HG03139 (cell line): ENCODE results near the gene ELOVL5.
A peak's percentile ranks its signal among the peaks of the same experiment; 100 is the strongest.
"Not testable (repeated sequence)": the region's sequence is repeated elsewhere in the genome, so short reads cannot be mapped to it uniquely, and the experiment has no call there.

Source experiments
- ATAC-seq: cut with Tn5 transposase; IDR thresholded peaks from one replicate; pipeline ENCODE4 v1.9.1; 2021; ENCODE audit not compliant: unreplicated experiment

ELOVL5 gene

DNA sequence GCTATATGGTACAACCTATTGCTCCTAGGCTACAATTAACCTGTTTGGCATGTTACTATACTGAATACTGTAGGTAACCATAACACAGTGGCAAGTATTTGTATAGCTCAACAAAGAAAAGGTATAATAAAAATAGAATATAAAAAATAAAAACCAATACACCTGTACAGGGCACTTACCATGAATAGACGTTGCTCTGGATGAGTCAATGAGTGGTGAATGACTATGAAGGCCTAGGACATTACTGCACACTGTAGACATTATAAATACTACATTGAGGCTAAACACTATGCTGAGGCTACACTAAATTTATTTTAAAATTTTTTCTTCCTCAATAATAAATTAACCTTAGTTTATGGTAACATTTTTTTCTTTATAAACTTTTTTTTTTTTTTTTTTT lies 18.6 kb downstream of the ELOVL5 start:
- ATAC-seq = no peak

DNA sequence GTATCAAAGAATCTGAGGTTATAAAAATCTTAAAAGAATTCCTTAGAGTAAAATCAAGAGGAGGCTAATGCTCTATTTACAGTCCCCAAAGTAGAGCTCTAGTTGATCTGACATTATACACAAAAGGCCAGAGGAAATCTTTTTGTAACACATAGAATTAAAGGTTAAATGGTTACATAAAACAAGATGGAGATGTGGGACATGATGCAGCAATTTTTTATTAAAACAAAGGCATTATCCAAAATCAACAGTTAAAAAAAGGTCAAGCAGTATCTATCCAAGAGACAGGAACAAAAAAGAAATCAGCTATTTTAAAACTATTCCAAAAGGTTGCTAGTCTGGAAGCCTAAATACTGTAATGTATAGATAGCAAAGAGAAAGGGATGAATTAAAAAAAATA lies 20.4 kb downstream of the ELOVL5 start:
- ATAC-seq = no peak

DNA sequence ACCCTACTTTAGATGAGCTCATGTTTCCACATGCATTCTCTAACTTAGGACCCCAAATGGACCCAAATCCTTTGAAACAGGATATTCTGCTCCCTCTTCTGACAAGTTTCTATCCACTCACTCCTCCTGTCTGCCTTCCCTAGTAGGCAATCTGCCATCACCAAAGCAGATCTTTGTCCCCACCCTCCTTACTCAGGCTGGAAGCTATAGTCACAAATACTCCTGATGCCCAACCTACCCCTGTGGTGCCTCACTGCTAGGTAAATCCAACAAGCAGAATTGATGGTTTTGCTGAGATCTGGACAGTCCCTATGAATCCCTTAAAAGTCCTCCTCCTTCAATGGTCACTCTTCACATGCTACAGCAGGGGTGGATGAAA lies 21.7 kb downstream of the ELOVL5 start:
- no peak for ATAC-seq

DNA sequence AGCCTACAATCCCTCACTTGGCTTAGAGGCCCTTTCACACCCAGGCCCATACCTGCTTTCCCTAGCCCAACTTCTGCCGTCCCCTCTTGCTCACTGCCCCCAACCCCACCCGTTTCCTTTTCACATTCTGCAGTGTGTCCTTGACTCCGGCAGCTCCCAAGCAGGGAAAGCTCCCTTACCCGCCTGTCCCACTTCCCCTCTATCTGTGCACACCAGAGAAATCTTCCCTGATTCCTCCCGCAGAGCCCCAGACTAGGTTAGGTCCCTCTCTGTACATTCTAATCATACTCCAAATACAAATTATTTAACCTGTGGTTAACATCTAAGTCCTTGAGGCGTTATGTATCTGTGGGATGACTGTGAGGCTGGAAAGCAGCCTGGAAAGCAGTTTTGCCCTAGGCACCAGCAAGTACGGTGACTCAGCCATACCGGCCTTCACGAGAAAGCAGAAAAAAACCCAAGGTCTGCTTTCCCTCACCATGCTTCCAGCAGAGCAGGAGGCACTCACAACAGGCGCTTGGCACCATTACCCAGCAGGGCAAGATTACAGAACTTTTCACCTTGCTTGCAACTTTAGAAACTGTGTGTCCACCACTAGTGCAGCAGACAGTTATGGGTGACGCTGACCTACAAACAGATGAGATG lies 22.3 kb downstream of the ELOVL5 start:
- no peak for ATAC-seq

DNA sequence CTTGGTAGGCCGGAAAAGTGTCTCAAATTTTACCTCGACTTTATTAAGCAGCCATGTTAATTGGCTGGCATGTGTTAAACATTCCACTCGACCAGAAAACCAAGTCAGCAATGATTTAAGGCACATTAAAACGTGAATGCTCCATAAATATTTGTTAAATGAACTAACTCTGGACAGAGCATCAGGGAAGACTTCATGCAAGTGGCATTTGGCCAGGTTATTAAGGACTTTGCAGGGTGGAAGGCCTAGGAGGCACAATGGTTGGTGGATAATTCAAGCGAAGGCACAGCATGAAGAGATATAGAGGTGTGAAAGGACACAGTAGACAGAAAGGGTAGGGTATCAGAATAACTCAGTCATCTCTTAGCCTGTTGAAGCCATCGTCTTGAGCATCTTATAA lies 23.0 kb downstream of the ELOVL5 start:
- ATAC-seq = no peak

DNA sequence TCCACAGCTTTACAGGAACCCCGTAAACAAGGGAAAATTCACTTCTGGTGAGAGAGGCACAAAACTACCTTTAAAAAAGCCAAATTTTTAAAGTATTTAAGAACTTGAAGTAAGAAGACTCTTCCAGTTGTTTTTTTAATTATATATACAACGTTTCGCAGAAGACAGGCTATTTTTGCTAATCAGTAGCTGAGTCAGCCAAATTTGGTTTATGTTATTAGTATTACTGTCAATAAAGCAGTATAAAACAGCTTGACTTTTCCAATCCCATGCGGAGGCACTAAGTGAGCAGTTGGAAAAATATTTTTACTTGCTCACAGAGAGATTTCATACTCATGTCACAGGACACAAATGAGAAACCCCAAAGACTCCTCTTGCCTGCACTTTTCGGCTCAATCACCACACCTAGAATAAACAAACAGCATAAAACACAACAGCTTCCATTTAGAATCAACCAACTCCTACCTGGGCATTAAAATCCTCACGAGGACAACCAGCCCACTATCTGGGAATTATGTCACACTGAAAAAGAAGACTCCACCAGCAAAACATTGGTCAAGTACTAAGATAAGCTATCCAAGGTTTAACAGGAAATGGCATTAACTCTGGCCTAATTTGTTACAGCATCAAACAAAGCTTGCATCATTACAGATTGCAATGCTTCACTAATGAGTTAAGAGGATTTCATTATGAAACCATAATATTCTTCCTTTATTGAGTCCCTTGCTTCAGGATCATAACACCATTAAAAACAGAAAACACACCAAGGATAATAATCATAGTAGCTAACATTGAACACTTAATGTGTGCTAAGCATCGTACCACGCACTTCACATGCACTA lies 26.3 kb downstream of the ELOVL5 start:
- ATAC-seq = no peak

DNA sequence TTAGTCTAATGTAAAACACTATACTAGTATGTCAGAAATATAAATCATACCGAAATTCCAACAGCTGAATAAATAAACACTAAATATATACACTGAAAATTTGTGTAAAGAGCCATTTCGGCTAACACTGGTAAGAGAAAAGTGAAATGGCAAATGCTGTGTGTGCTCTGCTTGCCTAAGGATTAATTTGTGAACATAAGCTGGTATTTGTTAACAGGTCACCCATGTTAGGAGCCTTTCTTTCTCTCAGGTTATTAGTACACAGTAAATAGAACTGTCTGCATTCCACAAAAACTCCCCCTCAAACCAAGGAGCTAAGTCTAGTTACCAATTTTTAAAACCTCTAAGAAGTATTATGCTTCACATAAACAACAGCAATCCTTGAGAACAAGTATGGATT lies 27.0 kb downstream of the ELOVL5 start:
- no peak for ATAC-seq

DNA sequence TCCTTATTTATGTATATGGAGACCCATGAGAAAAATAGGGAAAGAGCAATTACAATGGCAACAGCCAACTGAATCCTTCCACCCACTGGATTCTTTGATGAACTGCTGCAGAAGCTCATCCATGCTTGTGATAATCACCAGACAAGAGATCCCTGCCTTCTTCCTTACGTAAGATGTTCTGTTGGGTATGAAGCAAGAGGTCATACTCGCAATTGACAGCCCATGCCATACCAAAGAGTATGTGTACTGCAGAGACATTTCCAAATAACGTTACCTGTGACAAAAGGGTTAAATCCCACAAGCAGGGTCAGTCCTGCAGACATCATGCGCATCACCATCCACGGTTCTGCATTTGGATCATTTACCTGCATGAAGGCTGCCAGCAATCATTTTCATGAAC lies 27.8 kb downstream of the ELOVL5 start:
- ATAC-seq = no peak

DNA sequence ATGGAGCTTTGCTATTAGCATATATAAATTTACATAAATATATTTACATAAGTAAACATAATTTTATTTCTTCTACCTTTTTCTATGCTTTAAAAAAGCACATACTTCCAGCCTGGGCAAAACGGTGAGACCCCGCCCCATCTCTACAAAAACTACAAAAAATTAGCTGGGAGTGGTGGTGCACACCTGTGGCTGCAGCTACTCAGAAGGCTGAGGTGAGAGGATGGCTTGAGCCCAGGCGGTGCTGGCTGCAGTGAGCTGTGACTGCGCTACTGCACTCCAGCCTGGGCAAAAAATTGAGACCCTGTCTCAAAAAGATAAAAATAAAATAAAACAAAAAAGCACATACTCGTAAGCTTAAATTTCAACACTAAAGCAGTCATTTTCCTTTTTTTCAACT lies 30.3 kb downstream of the ELOVL5 start:
- ATAC-seq = no peak

DNA sequence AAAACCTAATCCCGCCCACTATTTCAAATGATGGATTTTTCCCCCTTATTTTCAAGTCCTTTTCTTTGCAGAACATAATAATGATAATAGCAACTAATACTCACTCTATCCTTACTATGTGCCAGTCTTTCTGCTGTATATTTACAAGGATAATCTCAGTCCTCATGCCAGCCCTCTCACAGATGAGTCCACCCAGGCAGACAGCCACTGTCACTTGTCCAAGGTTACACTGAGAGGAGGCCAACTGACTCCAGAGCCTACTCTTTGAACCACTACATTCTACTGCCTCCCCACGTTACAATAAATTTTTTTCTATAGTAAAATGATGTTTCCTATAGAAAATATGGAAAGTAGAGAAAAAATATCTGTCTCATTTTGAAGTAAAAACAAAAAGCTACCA lies 30.9 kb downstream of the ELOVL5 start:
- ATAC-seq = no peak

DNA sequence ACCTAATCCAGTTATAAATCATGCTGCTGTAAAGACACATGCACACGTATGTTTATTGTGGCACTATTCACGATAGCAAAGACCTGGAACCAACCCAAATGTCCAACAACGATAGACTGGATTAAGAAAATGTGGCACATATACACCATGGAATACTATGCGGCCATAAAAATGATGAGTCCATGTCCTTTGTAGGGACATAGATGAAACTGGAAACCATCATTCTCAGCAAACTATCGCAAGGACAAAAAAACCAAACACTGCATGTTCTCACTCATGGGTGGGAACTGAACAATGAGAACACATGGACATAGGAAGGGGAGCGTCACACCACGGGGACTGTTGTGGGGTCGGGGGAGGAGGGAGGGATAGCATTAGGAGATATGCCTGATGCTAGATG lies 31.5 kb downstream of the ELOVL5 start:
- not testable (repeated sequence) for ATAC-seq

DNA sequence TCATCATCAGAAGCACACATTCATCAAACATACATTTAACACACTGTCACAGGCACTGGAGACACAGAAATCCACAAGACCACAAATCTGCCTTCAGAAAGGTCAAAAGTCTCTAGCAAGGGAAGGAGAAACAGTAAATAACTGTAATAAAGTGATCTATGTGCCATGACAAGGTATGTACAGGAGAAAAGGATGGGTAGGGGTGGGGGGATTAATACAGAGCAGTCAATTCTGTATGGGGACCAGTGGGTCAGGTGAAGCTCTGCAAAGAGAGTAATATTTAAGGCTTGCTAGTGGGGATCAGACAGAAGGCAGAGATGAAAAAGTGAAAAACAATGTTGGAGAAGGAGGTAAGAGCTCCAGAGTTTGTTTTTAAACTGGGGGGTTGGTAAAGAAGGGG lies 32.6 kb downstream of the ELOVL5 start:
- ATAC-seq = no peak

DNA sequence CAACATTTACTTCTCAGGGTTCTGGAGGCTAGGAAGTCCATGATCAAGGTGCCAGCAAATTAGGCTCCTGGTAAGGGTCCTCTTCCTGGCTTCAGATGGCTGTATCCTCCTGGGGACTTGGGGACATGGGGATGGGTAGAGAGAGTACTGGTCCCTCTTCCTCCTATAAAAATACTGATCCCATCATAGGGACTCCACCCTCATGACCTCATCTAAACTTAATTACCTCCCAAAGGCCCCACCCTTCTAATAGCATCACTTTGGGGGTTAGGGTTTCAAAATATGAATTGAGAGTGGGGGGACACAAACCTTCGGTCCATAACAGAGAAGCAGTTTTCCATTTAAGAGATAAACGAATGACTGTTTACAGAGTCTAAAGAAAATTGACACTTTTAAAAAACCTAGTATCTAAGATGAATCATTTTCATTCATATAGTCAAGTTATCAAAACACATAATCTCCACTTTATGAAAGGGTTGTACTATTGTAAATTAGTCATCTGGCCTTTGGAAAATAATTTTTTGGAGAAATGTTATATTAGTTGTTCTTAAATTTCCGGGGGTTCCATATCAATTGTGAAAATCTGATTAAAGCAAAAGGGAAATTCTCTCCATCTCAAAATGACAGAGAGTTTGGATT lies 33.5 kb downstream of the ELOVL5 start:
- no peak for ATAC-seq

DNA sequence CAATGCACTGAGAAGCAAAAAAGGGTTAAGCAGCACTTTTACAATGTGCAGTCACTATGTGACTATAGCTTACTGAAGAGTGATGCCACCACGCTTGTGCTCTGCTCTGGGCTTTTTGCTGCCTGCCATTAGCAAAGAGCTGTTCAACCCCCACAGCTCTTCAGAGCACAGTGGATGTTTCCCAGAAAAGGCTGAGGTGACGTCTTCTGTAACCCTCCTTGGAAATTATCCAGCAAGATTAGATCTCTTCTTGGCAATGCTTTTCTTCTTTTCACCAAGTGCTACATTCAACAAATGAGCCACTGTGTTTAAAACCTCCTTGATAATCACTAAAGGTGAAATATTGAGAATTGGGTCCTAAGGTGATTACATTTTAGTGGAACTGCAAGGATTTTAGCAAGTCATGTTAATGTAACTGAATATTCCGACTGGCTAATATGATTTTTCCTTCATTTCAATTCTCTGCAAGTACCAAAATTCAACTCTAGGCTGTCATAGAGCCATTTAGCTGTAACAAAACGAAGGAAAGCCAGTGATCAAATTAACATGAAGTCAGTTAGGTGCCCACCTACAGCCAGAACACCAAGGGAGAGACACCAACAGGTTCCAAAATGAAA lies 34.9 kb downstream of the ELOVL5 start:
- ATAC-seq = no peak

DNA sequence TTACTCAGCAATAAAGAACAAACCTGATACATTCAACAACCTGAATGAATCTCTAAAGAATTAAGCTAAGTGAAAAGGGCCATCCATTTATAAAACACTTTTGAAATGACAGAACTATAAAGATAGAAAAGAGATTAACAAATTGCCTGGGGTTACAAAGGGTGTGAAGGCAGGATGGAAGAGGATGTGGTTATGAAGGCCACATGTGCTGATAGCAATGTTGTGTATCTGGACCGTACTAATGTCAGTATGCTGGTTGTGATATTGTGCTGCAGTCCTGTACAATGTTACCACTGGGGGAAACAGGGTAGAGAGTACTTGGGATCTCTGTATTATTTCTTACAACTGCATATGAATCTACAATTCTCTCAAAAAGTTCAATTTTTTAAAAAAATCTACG lies 36.4 kb downstream of the ELOVL5 start:
- ATAC-seq = no peak

DNA sequence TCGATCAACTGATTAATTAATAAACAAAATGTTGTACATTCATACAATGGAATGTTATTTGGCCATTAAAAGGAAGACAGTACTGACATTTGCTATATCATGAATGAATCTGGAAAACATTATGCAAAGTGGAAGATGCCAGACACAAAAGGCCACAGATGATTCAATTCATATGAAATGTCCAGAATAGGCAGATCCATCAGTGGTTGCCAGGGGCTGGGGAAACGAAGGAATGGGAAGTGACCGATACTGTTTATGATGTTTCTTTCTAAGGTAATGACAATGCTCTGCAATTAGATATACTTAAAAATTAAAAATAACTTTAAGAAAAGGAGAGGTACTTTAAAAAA lies 37.2 kb downstream of the ELOVL5 start:
- no peak for ATAC-seq

DNA sequence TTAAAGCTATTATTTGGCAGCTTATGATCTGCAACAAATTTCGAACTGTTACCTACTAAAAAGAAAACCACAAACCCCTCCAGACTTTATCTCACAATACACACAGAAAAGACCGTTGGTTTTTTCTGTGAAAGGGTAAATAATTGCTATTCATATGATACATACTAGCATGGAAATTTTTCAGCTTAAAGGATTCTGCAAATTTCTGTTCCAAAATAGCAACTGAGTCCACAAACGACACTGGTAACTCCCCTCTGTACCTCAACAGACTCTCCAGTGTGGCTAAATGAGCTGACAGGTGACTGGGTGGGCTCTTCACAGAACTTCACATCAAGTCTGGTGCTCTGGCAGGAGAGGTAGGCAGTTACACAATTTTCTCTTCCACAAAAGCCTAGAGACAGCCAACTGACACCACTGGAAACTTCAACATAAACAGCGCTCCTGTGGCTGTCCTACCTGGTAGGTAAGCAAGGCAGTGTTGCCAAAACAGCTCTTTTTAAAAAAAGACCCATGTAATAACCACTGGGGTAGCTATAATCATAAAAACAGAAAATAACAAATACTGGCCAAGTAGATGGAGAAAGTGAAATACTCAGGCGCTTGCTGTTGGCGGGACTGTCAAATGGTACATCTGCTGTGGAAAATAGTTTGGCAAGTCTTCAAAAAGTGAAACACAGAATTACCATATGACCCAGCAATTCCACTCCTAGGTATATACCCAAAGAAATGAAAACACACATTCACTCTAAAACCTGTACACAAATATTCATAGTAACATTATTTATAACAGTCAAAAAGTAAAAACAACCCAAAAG lies 37.8 kb downstream of the ELOVL5 start:
- no peak for ATAC-seq

DNA sequence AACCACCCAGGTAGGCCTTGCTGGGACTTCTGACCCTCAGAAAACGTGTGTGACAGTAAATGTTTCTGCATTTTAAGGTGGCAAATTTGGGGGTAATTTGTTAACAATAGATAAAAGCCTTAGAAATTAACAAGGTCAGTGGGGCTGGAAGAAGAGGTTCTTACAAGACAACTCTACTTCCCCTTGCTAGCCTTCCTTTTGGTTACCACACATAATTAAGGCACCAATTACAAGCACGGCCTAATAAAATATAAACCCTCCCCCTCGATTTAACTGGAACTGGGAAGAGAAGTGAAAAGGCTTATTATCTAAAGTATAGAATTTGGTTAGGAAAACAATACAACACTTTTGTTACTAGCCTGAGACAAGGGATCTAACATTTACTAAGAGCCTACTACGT lies 38.8 kb downstream of the ELOVL5 start:
- no peak for ATAC-seq

DNA sequence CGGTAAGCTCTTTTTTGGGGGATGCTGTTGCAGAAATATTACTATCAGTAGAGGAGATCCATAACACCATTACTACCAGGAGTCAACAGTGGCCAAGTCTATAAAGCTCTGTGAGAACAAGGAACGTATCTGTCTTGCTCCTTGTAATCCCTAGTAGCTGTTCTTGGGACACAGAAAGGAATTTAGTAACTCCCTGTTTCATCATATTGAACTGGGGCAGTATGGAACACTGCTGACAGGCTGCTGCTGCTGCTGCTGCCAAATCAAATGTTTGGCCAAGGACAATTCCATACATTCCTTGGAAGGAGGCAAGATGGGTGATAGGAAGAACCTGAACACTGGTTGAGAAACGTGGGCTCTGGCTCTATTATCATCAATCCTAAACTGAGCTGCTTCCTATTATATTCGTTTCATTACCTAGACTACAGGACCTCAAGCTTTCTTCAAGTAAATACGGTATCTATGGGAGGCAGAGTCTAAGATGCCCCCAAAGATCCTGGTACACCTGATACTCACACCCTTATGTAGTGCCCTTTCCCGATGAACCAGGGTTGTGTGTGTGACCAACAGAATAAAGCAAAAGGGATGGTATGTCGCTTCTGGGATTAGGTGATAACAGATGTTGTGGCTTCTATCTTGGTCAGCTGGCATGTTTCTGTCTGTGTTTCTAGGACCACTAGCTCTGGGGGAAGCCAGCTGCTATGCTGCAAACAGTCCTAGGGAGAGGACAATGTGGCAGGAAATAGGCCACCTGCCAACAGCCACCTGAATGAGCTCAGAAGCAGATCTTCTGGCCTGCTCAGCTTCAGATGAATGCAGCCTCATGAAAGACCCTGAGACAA lies 39.5 kb downstream of the ELOVL5 start:
- ATAC-seq = peak; percentile 70

DNA sequence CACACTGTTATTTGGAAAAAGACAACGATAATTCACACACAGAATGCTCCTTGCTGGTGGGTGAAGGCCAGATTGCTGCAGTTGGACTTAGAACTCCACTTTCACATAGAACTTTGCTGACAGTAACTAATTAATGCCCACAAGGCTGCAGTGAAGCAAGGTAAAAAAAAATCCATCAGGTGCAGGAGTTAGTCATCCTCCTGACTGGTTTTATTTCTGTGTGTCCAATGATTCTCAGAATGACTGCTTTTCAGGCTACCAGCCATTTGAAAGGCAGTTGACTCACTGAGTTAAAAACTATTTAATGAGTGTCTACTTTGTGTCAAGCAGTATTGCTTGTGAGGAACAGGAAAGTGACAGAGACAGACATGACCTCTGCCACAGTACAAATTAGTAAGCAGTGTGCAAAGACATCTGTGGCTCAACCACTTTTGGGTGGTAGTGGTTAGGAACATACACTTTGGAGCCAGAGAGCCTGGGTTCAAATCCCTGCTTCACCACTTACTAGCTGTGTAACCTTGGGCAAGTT lies 41.9 kb downstream of the ELOVL5 start:
- ATAC-seq = peak; percentile 46
